ENCODE measurements around the gene HOXA6.

HOXA6 gene

DNA sequence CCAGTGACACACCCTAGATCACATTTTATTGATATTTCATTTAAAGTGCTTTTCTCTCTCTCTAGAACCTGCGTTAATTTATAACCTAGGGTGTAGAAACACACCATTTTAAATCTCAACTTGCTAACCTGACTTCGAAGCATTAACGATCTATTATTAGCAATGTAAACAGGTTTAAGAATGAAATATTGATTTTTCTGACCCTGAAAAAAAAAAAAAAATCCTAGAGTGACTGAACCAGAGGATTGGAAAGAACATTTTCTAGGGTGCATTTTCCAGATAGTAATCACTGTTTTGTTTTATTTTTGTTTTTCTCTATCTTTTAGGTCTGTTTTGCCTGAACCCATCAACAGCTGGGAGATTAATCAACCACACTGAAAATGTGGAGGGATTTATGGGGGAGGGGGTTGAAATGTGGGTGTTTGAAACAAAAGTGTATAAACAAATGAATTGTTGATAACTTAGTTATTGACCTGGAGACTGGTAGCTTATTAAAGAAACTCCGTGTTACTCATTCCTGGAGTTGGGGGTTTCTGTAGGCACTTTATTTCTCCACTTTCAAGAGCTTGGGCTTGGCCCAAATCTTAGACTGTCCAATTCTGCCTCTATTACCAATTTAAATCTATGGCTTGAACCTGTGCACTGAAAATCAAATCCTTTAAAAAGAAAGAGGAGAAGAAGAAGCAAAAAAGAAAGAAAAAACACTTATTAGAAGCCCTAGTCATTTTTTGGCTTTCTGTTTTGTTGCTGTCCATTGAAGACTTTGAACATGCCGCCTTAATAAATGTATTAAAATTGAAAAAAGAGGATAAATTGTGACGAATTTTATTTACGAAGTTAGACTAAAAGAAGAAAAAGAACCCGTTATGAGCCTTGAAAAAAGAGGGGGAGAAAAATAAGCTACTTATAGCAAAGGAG lies 47.9 kb downstream of the HOXA6 start:
- H3K4me3 ChIP-seq (ENCODE audit: low read depth, low read length) = peak overlapping the region; percentile 33
- no peak overlapping the region for H3K9ac ChIP-seq (ENCODE audit: low read depth, low read length)
- peaks cover 14% of the 10 kb centered on the region for H3K4me1 ChIP-seq (ENCODE audit: control insufficient read depth, insufficient read depth, low read length)
- H3K9me3 ChIP-seq (ENCODE audit: control insufficient read depth, insufficient read depth, low read length) = no peaks in the 10 kb centered on the region
- no peaks in the 10 kb centered on the region for H3K36me3 ChIP-seq (ENCODE audit: control insufficient read depth, insufficient read depth, low read length)
- H3K27me3 ChIP-seq (ENCODE audit: control insufficient read depth, insufficient read depth, low read length) = peaks cover 93% of the 10 kb centered on the region

GRCh38 chr7:27098578-27099451 lies 48.8 kb downstream of the HOXA6 start:
- Histone ChIP-seq H3K4me3 (ENCODE audit: low read depth, low read length) (peak overlapping the region; percentile 33), H3K9me3 (ENCODE audit: control insufficient read depth, insufficient read depth, low read length) (no peaks in the 10 kb centered on the region), H3K27me3 (ENCODE audit: control insufficient read depth, insufficient read depth, low read length) (peaks cover 93% of the 10 kb centered on the region), H3K9ac (ENCODE audit: low read depth, low read length) (no peak overlapping the region), H3K36me3 (ENCODE audit: control insufficient read depth, insufficient read depth, low read length) (no peaks in the 10 kb centered on the region), H3K4me1 (ENCODE audit: control insufficient read depth, insufficient read depth, low read length) (peaks cover 14% of the 10 kb centered on the region)

DNA sequence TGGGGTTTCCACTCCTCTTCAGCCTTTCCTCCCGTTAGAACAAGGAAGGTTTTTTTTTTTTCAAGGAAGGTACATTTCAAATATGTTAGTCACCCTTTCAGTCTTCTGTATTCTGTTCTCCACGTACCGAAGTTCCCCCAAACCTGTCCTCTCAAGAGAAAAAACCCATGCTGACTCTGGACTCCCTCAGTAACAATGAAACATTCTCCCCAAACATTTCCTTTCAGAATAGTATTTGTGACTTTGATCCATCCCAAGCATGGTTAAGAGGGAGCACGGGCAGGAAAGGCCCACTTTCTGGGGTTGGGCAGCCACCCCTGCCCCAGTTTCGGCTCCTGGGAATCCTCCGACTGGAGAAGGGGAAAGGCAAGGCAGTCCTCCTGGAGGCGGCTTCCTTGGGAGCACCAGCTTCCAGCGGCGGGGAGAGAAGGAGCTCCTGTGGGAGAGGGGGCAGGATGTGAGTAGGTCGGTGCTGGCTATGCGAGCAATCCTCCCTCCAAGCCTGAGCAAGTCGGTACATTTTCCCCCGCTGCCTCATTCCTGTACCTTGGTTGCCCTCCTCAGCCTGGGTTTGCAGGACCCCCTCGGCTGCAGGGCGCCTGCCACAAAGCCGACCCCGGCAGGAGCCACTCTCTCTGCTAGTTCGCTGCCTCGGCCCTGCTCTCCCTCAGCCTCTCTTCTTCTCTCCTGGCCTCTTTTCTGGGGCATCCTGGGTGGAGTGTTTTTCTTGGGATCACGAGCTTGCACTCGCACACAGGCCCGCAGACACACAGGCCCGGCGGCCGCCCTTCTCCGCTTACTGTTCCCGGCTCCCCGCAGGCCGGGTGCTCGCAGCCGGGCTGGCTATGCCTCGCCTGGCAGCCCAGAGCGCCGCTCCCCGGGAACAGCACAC lies 49.6 kb downstream of the HOXA6 start:
- Histone ChIP-seq H3K9me3 (ENCODE audit: control insufficient read depth, insufficient read depth, low read length) (no peaks in the 10 kb centered on the region), H3K4me1 (ENCODE audit: control insufficient read depth, insufficient read depth, low read length) (peaks cover 17% of the 10 kb centered on the region), H3K9ac (ENCODE audit: low read depth, low read length) (no peak overlapping the region), H3K4me3 (ENCODE audit: low read depth, low read length) (peak overlapping the region; percentile 54), H3K27me3 (ENCODE audit: control insufficient read depth, insufficient read depth, low read length) (peaks cover 93% of the 10 kb centered on the region), H3K36me3 (ENCODE audit: control insufficient read depth, insufficient read depth, low read length) (no peaks in the 10 kb centered on the region)

- H3K4me3 ChIP-seq (ENCODE audit: low read depth, low read length) = peak overlapping the region; percentile 54
- no peaks in the 10 kb centered on the region for H3K36me3 ChIP-seq (ENCODE audit: control insufficient read depth, insufficient read depth, low read length)
- peaks cover 25% of the 10 kb centered on the region for H3K4me1 ChIP-seq (ENCODE audit: control insufficient read depth, insufficient read depth, low read length)
- no peaks in the 10 kb centered on the region for H3K9me3 ChIP-seq (ENCODE audit: control insufficient read depth, insufficient read depth, low read length)
- H3K9ac ChIP-seq (ENCODE audit: low read depth, low read length) = no peak overlapping the region
- peaks cover 93% of the 10 kb centered on the region for H3K27me3 ChIP-seq (ENCODE audit: control insufficient read depth, insufficient read depth, low read length)
These were observed 50.6 kb downstream of the HOXA6 start for GRCh38 chr7:27096768-27097514.

- no peak within 1 kb of the TSS for H3K9ac ChIP-seq (ENCODE audit: low read depth, low read length)
- H3K9me3 ChIP-seq (ENCODE audit: control insufficient read depth, insufficient read depth, low read length) = no peaks in the 10 kb centered on the region
- peaks cover 90% of the 10 kb centered on the region for H3K27me3 ChIP-seq (ENCODE audit: control insufficient read depth, insufficient read depth, low read length)
- peaks cover 32% of the 10 kb centered on the region for H3K4me1 ChIP-seq (ENCODE audit: control insufficient read depth, insufficient read depth, low read length)
- H3K4me3 ChIP-seq (ENCODE audit: low read depth, low read length) = peak within 1 kb of the TSS; percentile 54
- no peaks in the 10 kb centered on the region for H3K36me3 ChIP-seq (ENCODE audit: control insufficient read depth, insufficient read depth, low read length)
These were observed 51.4 kb downstream of the HOXA6 start, which contains the start of gene HOXA1 for GRCh38 chr7:27095897-27096767. HOXA1 (minus strand) TSS chr7:27096000; CDS start chr7:27095912, 88 bp downstream.

Data from iPS-15b (cell line).